Activated T-cell treated with anti-CD3 and anti-CD28 coated beads, Interleukin-2, amount 50 U/mL, for 24 hours (primary cell): Measurements from ENCODE around the gene FHL5.

Source experiments
- DNase-seq: peaks from one replicate; pipeline ENCODE4 v3.0.0-alpha.2; 2020
- H3K27ac Mint-ChIP-seq: 2 replicates; pipeline ENCODE4 v1.8.0; 2020; ENCODE audit warnings: mild to moderate bottlenecking, mixed read lengths
- H3K27me3 Mint-ChIP-seq: 2 replicates; pipeline ENCODE4 v1.8.0; 2020; ENCODE audit warnings: mixed read lengths
- H3K36me3 Mint-ChIP-seq: 2 replicates; pipeline ENCODE4 v1.8.0; 2020; ENCODE audit warnings: low read depth, mixed read lengths
- H3K4me1 Mint-ChIP-seq: 2 replicates; pipeline ENCODE4 v1.8.0; 2020; ENCODE audit warnings: low read depth, mixed read lengths
- H3K4me3 Mint-ChIP-seq: 2 replicates; pipeline ENCODE4 v1.8.0; 2020; ENCODE audit warnings: mild to moderate bottlenecking, moderate library complexity, mixed read lengths
- H3K9me3 Mint-ChIP-seq: 2 replicates; pipeline ENCODE4 v1.8.0; 2020; ENCODE audit warnings: mixed read lengths

The FHL5 gene

DNA sequence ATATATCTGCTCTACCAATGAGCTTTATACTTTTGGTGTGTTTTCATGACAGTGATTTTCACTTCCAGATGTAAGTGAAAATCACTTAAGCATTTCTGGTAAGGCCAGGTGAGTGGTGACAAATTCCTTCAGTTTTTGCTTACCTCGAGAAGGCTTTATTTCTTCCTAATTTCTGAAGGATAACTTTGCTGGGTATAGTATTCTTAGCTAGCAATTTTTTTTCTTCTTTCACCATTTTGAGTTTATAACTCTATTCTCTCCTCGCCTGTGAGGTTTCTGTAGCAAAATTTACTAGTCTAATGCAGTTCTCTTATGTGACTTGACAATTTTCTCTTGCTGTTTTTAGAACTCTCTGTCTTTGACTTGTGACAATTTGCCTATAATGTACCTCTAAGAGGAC lies 7.1 kb downstream of the FHL5 start:
- Mint-ChIP-seq H3K9me3 (peaks cover 18% of the 10 kb centered on the region), H3K4me1 (no peaks in the 10 kb centered on the region), H3K4me3 (no peak overlapping the region), H3K27ac (no peak overlapping the region), H3K36me3 (no peaks in the 10 kb centered on the region), H3K27me3 (peaks cover 19% of the 10 kb centered on the region)
- DNase-seq = no peak

DNA sequence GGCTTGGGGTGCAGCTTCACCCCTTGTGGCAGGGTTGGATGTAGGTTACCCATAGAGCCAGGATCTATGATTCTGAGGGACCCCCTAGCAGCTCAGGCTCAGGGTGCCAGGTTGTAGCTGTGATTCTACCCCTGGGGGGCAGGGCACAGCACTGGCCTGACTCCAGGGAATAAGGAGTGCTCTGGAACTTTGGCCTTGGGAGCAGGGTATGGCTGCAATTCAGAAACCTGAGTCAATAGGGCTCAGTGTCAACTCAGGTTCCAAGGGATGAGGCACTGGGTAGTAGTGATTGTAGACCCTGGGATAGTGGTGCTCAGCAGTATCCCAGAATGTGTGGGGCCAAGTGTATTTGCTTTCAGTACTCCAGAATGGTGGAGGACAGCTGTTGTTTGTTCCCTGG lies 8.6 kb downstream of the FHL5 start:
- no peak overlapping the region for H3K27ac Mint-ChIP-seq
- peaks cover 25% of the 10 kb centered on the region for H3K27me3 Mint-ChIP-seq
- no peaks in the 10 kb centered on the region for H3K36me3 Mint-ChIP-seq
- no peak for DNase-seq
- no peak overlapping the region for H3K4me3 Mint-ChIP-seq
- peaks cover 18% of the 10 kb centered on the region for H3K9me3 Mint-ChIP-seq
- H3K4me1 Mint-ChIP-seq = no peaks in the 10 kb centered on the region

DNA sequence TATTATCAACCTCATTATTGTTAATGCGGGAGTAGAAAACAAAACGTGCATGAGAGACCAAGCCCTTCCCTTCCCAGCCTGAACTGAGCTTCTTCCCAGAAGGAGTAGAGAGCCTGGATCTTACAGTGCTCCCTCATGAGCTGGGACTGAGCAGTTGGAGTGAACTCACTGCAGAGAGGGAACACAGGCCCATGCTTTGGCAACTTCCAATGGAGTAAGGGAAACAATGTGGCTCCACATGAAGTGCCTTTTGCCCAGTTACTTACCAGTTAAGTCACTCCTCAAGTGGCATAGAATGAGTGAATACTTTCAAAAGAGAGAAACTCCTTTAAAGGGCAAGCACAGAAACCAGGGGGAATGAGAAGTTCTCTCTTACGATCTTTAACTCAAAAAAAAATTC lies 12.4 kb downstream of the FHL5 start:
- no peak overlapping the region for H3K4me3 Mint-ChIP-seq

DNA sequence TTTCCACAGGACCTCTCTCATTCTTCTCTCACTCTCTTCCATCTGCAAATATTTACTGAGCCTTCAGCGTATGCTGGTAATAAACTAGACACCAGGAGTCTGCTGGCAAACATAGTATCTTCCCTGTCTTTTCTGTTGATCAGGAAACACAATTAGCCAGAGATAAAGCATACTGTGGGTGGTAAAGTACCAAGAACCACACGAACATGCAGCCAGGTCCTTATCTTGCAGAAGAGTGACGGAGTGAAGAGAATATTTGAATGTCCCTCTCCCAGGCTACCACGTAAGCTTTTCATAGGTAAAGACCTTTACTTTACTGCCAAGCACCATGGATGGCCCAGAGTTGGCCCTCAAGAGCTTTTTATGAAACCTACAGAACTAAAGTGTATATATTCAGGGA lies 13.3 kb downstream of the FHL5 start:
- no peak for DNase-seq
- H3K4me3 Mint-ChIP-seq = no peak overlapping the region
- peaks cover 26% of the 10 kb centered on the region for H3K27me3 Mint-ChIP-seq
- no peaks in the 10 kb centered on the region for H3K36me3 Mint-ChIP-seq
- H3K27ac Mint-ChIP-seq = no peak overlapping the region
- H3K4me1 Mint-ChIP-seq = no peaks in the 10 kb centered on the region
- peaks cover 3% of the 10 kb centered on the region for H3K9me3 Mint-ChIP-seq

More for the DNA sequence above, 12.4 kb downstream of the FHL5 start:
- Mint-ChIP-seq H3K36me3 (no peaks in the 10 kb centered on the region), H3K4me1 (no peaks in the 10 kb centered on the region), H3K27me3 (peaks cover 26% of the 10 kb centered on the region), H3K27ac (no peak overlapping the region), H3K9me3 (peaks cover 8% of the 10 kb centered on the region)
- no peak for DNase-seq

DNA sequence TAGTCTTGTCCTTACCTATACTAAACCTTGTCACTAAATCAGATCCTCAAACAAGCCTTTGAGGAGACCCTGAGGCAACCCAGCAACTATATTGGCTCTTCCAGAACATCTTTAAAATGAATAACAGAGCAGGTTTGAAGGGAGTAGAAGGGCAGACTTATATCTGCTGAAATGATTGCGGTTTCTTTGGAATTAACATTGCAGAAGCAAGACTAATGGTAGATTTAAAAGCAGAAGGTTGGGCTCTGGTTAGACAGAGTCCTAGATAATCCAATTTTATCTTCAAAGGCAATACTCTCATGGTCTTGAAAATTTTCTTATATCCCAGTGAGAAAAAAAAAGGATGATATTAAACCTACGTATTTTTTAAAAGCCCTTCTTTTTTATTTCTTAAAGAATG lies 19.1 kb downstream of the FHL5 start:
- no peak for DNase-seq
- Mint-ChIP-seq H3K27me3 (peaks cover 17% of the 10 kb centered on the region), H3K36me3 (no peaks in the 10 kb centered on the region), H3K9me3 (no peaks in the 10 kb centered on the region), H3K4me3 (no peak overlapping the region), H3K4me1 (no peaks in the 10 kb centered on the region), H3K27ac (no peak overlapping the region)

DNA sequence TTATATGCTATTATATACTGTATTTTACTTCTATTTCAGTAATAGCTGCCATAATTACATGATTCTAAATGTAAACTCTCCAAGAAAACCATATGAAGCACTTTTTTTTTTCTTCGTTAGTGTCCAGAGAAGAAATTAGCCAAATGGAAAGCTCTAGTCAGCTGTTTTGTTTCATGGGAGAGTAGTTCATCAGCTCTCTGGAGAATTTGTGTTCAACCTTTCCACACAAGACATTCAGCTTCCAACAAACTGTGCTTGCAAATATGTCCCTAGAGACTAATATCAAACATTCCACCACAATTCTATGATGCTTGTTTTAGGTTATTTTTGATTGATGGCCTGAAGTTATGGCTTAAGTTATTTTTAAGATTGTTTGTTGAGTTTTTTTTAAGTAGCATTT lies 19.5 kb downstream of the FHL5 start:
- Mint-ChIP-seq H3K27ac (no peak overlapping the region), H3K9me3 (no peaks in the 10 kb centered on the region), H3K4me1 (no peaks in the 10 kb centered on the region), H3K4me3 (no peak overlapping the region), H3K36me3 (no peaks in the 10 kb centered on the region), H3K27me3 (peaks cover 13% of the 10 kb centered on the region)
- DNase-seq = no peak

DNA sequence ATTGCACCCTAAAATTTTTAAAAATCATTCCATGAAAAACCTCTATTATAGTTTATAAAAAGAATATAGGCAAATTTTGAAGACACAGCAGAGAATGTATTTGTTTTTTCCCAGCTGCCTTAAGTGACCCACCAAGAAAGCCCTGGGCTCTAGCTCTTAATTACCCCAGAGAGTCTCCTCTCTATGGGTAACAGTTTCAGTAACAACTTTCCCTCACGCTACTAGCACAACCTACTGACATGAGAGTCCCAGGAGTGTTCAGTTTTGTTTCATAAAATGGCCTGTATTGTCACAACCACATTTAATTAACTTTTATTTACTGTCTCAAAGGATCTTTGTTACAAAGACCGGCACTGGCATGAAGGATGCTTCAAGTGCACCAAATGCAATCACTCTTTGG lies 41.5 kb downstream of the FHL5 start:
- Mint-ChIP-seq H3K4me1 (no peaks in the 10 kb centered on the region), H3K36me3 (no peaks in the 10 kb centered on the region), H3K9me3 (no peaks in the 10 kb centered on the region), H3K4me3 (no peak overlapping the region), H3K27ac (no peak overlapping the region), H3K27me3 (peaks cover 28% of the 10 kb centered on the region)
- DNase-seq = no peak

DNA sequence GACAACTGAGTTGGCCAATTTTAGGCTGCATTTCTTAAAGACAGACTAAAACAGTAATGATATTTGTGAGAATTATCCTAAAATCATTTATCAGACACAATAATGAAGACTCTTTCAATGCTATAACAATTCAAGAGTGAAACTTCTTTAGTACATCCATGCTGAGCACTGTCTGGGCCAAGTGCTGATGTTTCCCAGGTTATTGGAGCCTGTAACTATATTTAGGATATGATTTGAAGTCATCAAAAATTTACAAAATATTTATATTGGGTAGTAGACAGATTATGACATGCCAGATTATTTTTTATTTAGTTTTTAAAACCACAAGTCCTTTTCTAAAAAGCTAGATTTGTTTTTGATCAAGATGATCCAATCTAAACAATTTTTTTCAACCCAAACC lies 45.1 kb downstream of the FHL5 start:
- H3K9me3 Mint-ChIP-seq = no peaks in the 10 kb centered on the region
- H3K27ac Mint-ChIP-seq = no peak overlapping the region
- no peaks in the 10 kb centered on the region for H3K36me3 Mint-ChIP-seq
- no peak for DNase-seq
- H3K27me3 Mint-ChIP-seq = peaks cover 18% of the 10 kb centered on the region
- H3K4me3 Mint-ChIP-seq = no peak overlapping the region
- H3K4me1 Mint-ChIP-seq = no peaks in the 10 kb centered on the region

DNA sequence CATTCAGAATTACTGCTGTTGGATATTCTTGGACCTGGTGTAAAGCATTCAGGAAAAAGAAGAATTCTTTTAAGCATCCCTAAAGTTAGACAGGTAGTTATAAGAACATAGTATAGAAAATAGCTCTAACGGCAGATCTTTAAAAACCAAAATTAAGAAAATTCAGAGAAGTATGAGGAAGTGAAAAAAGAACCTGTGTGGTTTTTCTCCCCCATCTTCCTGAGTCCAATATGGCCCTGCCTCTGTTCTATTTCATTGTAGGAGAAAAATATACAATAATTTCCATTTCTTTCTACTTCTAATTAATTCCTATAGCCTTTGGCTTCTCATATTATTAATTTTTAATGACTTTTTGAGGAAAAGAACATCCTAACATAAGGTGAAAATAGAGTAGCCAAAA lies 47.1 kb downstream of the FHL5 start:
- H3K4me3 Mint-ChIP-seq = no peak overlapping the region
- H3K4me1 Mint-ChIP-seq = no peaks in the 10 kb centered on the region
- peaks cover 16% of the 10 kb centered on the region for H3K27me3 Mint-ChIP-seq
- H3K9me3 Mint-ChIP-seq = no peaks in the 10 kb centered on the region
- DNase-seq = no peak
- no peaks in the 10 kb centered on the region for H3K36me3 Mint-ChIP-seq
- no peak overlapping the region for H3K27ac Mint-ChIP-seq

DNA sequence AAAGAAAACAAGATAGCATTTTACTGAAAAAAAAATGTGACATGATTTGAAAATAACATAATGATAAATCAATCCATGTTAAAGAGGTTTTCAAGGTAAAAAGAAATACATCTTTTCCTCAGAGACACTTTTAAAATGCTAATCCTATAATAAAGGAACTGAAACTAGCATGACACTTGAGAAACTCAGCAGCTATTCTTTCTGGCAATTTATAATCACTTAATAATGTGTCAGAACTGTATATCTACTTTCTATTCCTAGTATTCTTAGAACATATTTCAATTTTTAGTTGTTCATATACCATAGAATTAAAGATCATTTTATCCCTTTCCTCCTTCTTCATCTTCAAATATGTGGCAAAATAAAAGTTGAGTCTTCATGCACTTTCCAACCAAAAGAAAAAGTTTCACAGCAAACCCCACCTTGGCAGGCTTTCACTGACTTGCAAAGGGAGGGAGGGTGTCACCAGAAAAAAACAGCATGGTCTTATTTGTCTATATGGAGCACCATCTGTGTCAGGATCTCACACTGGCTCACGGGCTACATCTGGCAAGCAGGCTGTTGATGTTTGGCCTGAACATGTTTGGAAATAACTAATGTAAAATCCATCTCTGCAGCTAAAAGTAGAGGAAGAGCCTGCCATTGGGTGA lies 48.5 kb downstream of the FHL5 start:
- DNase-seq = no peak
- no peak overlapping the region for H3K27ac Mint-ChIP-seq
- H3K4me1 Mint-ChIP-seq = no peaks in the 10 kb centered on the region
- peaks cover 14% of the 10 kb centered on the region for H3K27me3 Mint-ChIP-seq
- no peaks in the 10 kb centered on the region for H3K36me3 Mint-ChIP-seq
- H3K9me3 Mint-ChIP-seq = no peaks in the 10 kb centered on the region
- no peak overlapping the region for H3K4me3 Mint-ChIP-seq

DNA sequence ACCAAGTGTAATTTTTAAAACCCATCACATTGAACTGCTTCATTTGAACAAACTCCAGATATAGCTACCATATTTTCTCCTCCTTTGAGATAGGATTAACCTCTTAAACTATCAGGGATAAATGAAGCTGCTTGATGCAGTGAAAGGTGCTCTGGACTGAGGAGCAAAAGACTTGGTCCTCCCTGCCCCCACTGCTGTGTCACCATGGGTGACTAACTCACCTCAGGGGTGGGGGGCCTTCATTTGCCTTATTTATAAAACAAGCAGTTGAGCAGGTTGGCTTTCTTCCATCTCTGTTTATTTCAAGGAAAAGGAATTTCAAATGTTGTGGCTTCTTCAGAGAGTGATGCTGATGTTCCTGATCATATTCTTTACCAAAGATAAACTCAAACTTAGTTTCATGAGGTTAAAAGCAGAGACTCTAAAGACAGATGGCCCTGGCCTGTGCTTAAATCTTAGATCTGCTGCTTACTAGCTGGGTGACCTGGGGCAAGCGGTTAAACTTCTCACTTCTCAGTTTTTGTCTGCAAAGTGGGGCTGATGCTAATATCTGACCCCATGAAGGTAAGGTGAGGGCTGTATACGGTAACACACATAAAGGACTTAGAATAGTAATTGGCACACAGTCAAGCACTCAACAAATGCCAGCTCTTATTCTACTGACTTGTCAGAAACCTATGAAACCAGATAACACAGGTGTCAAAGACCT lies 50.5 kb downstream of the FHL5 start:
- Mint-ChIP-seq H3K4me3 (no peak overlapping the region), H3K27me3 (peaks cover 16% of the 10 kb centered on the region), H3K4me1 (no peaks in the 10 kb centered on the region), H3K36me3 (no peaks in the 10 kb centered on the region), H3K27ac (no peak overlapping the region), H3K9me3 (no peaks in the 10 kb centered on the region)
- DNase-seq = no peak

DNA sequence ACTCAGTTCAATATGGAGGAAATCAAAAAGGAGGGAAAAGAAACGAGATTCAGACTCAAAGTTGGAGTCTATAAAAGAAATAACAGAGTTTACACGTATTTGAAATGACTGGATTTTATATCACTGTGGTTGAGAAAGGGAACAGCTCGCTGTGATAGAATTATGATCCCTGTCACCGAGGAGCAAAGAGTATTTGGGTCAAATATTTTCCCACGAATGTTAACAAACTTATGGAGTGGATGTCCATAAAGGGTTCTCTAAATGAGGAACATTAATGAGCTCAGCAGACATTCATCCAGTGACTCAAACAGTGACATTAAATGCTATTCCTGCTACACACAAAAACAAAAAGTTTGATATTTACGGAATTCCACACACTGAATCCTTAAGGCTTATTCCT lies 57.9 kb downstream of the FHL5 start:
- Mint-ChIP-seq H3K27me3 (peaks cover 29% of the 10 kb centered on the region), H3K27ac (no peak overlapping the region), H3K9me3 (no peaks in the 10 kb centered on the region), H3K36me3 (no peaks in the 10 kb centered on the region), H3K4me3 (no peak overlapping the region), H3K4me1 (no peaks in the 10 kb centered on the region)
- DNase-seq = no peak

DNA sequence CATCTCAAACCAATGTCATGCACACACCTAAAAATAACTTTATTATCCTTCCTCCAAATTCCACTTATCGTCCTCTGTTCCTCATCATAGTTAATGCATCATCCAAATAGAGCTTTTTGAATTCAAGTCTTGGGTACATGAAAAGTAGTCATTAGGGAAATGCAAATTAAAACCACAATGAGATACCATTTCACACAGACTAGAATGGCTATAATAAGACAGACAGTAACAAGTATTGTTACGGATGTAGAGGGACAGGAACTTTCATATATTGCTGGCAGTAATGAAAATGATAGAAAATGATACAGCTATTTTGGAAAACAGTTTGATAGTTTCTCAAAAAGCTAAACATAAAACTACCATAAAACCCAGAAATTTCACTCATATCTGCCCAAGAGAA lies 59.1 kb downstream of the FHL5 start:
- Mint-ChIP-seq H3K27ac (no peak overlapping the region), H3K36me3 (no peaks in the 10 kb centered on the region), H3K27me3 (peaks cover 29% of the 10 kb centered on the region), H3K9me3 (no peaks in the 10 kb centered on the region), H3K4me1 (no peaks in the 10 kb centered on the region), H3K4me3 (no peak overlapping the region)
- no peak for DNase-seq

DNA sequence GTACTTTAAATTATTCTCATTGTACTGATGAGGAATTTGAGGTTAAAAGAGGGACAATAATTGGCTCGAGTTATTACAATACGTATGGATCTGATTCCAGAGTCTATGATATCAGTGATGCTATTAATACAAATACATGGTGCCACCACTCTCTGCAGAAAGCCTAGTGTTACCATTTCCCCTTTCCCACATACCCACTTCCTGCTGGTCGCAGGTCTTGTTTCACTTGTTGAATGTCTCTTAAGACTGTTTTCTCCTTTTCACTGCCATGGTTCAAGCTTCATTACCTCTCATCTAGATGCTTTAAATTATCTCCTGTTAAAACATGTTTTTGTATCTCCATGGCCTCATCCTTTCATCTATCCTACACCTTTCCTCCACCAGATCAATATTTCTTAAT lies 62.0 kb downstream of the FHL5 start:
- no peak overlapping the region for H3K27ac Mint-ChIP-seq
- H3K4me1 Mint-ChIP-seq = no peaks in the 10 kb centered on the region
- DNase-seq = no peak
- H3K9me3 Mint-ChIP-seq = no peaks in the 10 kb centered on the region
- H3K27me3 Mint-ChIP-seq = peaks cover 24% of the 10 kb centered on the region
- no peak overlapping the region for H3K4me3 Mint-ChIP-seq
- no peaks in the 10 kb centered on the region for H3K36me3 Mint-ChIP-seq

DNA sequence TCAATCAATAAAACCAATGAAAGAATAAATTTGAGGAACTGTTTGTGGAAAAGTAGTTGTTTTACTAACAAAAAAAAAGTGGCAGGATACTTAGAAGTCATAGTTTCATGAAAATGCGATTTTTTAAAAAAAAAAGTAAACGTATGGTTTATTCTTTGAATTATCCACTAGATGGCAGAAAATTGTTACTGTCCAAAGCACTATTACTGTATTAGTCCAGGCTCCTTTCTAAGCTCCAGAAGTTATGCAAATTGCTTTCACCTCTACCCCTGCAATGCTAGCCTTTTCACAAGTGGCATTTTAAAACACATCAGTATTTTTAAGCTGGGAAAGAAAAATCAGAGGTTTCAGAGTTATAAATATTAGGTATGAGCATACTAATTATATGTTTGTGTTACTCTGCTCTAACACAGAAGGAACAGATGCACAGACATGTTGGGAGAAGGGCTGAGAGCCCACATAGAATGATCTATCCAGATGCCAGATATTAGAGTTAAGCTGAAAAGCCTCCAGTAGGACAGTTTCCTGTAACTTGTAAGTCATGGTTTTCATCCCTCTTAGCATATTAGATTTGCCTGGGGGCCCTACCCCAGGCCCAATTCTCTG lies 63.9 kb downstream of the FHL5 start:
- H3K27ac Mint-ChIP-seq = no peak overlapping the region
- no peaks in the 10 kb centered on the region for H3K9me3 Mint-ChIP-seq
- no peak for DNase-seq
- H3K36me3 Mint-ChIP-seq = no peaks in the 10 kb centered on the region
- no peak overlapping the region for H3K4me3 Mint-ChIP-seq
- H3K4me1 Mint-ChIP-seq = no peaks in the 10 kb centered on the region
- H3K27me3 Mint-ChIP-seq = peaks cover 16% of the 10 kb centered on the region
